ENCODE data around the gene SLC22A3.
"Not testable (repeated sequence)": the region's sequence is repeated elsewhere in the genome, so short reads cannot be mapped to it uniquely, and the experiment has no call there.

SLC22A3 gene

DNA sequence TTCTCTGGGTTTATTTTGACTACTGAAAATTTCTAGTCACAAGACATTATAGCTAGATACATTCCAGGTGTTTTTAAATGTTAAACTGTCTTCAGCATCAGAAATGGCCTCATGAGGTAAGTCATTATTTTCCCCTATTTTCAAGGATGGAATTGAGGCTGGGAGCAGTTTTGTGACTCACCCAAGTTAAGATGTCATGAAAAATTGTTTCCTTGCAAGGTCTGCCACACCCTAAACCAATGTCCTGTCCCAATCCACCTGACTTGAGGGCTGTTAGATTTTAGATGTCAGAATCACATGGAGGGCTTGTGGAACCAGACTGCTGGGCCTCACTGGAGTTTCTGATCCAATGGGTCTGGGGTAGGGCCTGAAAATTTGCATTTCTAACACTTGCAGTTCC is 16.9 kb downstream of the SLC22A3 start:
- Histone ChIP-seq H3K9me3 (ENCODE audit: control insufficient read depth, insufficient read depth, low read length) (no peaks in the 10 kb centered on the region), H3K79me2 (ENCODE audit: control insufficient read depth, low read length) (no peaks in the 10 kb centered on the region), H3K9me2 (replicated peaks; ENCODE audit: control insufficient read depth, low read length) (no peaks in the 10 kb centered on the region), H3K27ac (ENCODE audit: low read depth, low read length) (no peak overlapping the region), H4K20me1 (ENCODE audit: control insufficient read depth, insufficient read depth, low read depth, low read length) (no peaks in the 10 kb centered on the region), H3K4me2 (ENCODE audit: low read length) (no peak overlapping the region), H3K4me3 (ENCODE audit: low read length) (no peak overlapping the region), H3F3A (ENCODE audit: control insufficient read depth, insufficient read depth) (no peaks in the 10 kb centered on the region), H3K36me3 (ENCODE audit: control insufficient read depth, low read length) (no peaks in the 10 kb centered on the region), H3K4me1 (ENCODE audit: control insufficient read depth, low read length) (no peaks in the 10 kb centered on the region), H3K27me3 (ENCODE audit: control insufficient read depth, low read length) (no peaks in the 10 kb centered on the region)
- TF ChIP-seq, protein P1, sequence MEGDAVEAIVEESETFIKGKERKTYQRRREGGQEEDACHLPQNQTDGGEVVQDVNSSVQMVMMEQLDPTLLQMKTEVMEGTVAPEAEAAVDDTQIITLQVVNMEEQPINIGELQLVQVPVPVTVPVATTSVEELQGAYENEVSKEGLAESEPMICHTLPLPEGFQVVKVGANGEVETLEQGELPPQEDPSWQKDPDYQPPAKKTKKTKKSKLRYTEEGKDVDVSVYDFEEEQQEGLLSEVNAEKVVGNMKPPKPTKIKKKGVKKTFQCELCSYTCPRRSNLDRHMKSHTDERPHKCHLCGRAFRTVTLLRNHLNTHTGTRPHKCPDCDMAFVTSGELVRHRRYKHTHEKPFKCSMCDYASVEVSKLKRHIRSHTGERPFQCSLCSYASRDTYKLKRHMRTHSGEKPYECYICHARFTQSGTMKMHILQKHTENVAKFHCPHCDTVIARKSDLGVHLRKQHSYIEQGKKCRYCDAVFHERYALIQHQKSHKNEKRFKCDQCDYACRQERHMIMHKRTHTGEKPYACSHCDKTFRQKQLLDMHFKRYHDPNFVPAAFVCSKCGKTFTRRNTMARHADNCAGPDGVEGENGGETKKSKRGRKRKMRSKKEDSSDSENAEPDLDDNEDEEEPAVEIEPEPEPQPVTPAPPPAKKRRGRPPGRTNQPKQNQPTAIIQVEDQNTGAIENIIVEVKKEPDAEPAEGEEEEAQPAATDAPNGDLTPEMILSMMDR (IDR thresholded peaks at IDR 0.05; ENCODE audit: low read depth, low read length, poor library complexity, severe bottlenecking) = no peak
- TF ChIP-seq EZH2phosphoT487 (IDR thresholded peaks at IDR 0.05; ENCODE audit: borderline replicate concordance, low read length) = no peak

DNA sequence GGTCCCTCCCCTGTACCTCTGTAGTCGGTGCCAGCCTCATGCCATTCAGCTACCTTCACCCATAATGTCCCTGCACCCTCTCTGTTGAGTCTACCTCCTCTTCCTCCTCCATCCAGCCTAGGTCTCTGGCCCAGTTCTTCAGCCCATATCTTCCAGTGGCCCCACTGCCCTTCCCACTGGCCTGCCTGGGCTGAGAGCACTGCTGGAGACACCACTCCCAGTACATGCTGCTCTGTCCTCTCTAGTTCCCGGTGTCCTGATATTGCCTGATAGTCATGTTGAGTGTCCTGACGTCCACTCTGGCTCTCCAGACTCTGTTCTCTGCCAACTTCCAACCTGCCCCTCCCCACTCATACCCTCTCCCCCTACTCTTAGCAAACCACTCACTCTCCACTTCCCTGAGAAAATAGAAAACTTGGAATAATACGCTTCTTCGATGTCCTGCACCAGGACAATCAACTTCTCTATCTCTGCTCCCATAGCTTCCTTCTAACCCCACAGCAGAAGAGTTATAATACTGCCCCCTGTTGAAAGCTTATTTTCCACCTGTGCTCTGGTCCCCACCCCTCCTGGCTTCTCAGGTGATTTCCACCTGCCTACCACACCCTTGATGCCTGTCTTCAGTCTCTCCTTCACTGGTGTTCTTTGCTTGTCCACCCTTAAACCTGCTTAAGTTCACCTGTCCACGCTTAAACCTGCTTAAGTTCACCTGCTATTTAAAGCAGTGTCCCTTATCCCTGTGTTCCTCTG is 19.8 kb downstream of the SLC22A3 start:
- TF ChIP-seq, protein P1 (IDR thresholded peaks at IDR 0.05; ENCODE audit: low read depth, low read length, poor library complexity, severe bottlenecking) = no peak
- no peak for TF ChIP-seq EZH2phosphoT487 (IDR thresholded peaks at IDR 0.05; ENCODE audit: borderline replicate concordance, low read length)
- H3K27ac ChIP-seq (ENCODE audit: low read depth, low read length) = no peak overlapping the region
- no peaks in the 10 kb centered on the region for H4K20me1 ChIP-seq (ENCODE audit: control insufficient read depth, insufficient read depth, low read depth, low read length)
- H3K4me1 ChIP-seq (ENCODE audit: control insufficient read depth, low read length) = no peaks in the 10 kb centered on the region
- no peaks in the 10 kb centered on the region for H3K9me2 ChIP-seq (replicated peaks; ENCODE audit: control insufficient read depth, low read length)
- no peaks in the 10 kb centered on the region for H3K79me2 ChIP-seq (ENCODE audit: control insufficient read depth, low read length)
- H3K4me2 ChIP-seq (ENCODE audit: low read length) = no peak overlapping the region
- no peaks in the 10 kb centered on the region for H3K36me3 ChIP-seq (ENCODE audit: control insufficient read depth, low read length)
- no peaks in the 10 kb centered on the region for H3K9me3 ChIP-seq (ENCODE audit: control insufficient read depth, insufficient read depth, low read length)
- H3K4me3 ChIP-seq (ENCODE audit: low read length) = no peak overlapping the region
- no peaks in the 10 kb centered on the region for H3K27me3 ChIP-seq (ENCODE audit: control insufficient read depth, low read length)
- no peaks in the 10 kb centered on the region for H3F3A ChIP-seq (ENCODE audit: control insufficient read depth, insufficient read depth)

DNA sequence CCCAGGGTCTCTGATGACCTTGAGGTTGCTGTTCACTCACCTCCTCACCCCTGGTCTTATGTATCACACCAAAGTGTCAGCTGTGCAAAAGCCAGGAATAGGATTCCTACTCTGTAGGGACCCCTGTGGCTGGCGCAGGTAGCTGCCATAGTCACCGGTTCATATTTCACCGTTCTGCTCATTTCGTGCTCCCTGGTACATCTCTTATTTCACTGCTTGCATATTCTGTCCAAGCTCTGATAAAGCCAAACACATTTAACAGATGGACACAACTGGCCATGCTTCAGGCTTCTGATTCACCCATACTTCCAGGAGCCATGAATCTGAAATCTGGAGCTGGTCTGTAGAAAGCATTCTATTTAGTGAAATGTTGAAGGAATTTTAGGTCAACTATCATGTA is 20.5 kb downstream of the SLC22A3 start:
- no peak for TF ChIP-seq EZH2phosphoT487 (IDR thresholded peaks at IDR 0.05; ENCODE audit: borderline replicate concordance, low read length)
- TF ChIP-seq, protein P1 (IDR thresholded peaks at IDR 0.05; ENCODE audit: low read depth, low read length, poor library complexity, severe bottlenecking) = no peak
- Histone ChIP-seq H3F3A (ENCODE audit: control insufficient read depth, insufficient read depth) (no peaks in the 10 kb centered on the region), H3K79me2 (ENCODE audit: control insufficient read depth, low read length) (no peaks in the 10 kb centered on the region), H3K36me3 (ENCODE audit: control insufficient read depth, low read length) (no peaks in the 10 kb centered on the region), H3K9me2 (replicated peaks; ENCODE audit: control insufficient read depth, low read length) (no peaks in the 10 kb centered on the region), H4K20me1 (ENCODE audit: control insufficient read depth, insufficient read depth, low read depth, low read length) (no peaks in the 10 kb centered on the region), H3K4me1 (ENCODE audit: control insufficient read depth, low read length) (no peaks in the 10 kb centered on the region), H3K4me3 (ENCODE audit: low read length) (no peak overlapping the region), H3K9me3 (ENCODE audit: control insufficient read depth, insufficient read depth, low read length) (no peaks in the 10 kb centered on the region), H3K27me3 (ENCODE audit: control insufficient read depth, low read length) (no peaks in the 10 kb centered on the region), H3K4me2 (ENCODE audit: low read length) (no peak overlapping the region), H3K27ac (ENCODE audit: low read depth, low read length) (no peak overlapping the region)

DNA sequence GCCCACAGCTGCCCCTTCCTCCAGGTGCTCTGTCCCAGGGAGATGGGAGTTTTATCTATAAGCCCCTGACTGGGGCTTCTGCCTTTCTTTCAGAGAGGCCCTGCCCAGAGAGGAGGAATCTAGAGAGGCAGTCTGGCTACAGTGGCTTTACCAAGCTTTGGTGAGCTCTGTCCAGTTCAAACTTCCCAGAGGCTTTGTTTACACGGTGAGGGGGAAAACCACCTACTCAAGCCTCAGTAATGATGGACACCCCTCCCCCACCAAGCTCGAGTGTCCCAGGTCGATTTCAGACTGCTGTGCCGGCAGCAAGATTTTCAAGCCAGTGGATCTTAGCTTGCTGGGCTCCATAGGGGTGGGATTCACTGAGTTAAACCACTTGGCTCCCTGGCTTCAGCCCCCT is 25.4 kb downstream of the SLC22A3 start:
- H3K27me3 ChIP-seq (ENCODE audit: control insufficient read depth, low read length); H4K20me1 ChIP-seq (ENCODE audit: control insufficient read depth, insufficient read depth, low read depth, low read length); H3F3A ChIP-seq (ENCODE audit: control insufficient read depth, insufficient read depth); H3K79me2 ChIP-seq (ENCODE audit: control insufficient read depth, low read length); H3K36me3 ChIP-seq (ENCODE audit: control insufficient read depth, low read length); H3K9me3 ChIP-seq (ENCODE audit: control insufficient read depth, insufficient read depth, low read length); H3K4me3 ChIP-seq (ENCODE audit: low read length); H3K4me1 ChIP-seq (ENCODE audit: control insufficient read depth, low read length); H3K9me2 ChIP-seq (replicated peaks; ENCODE audit: control insufficient read depth, low read length); H3K4me2 ChIP-seq (ENCODE audit: low read length); H3K27ac ChIP-seq (ENCODE audit: low read depth, low read length): not testable (repeated sequence)
